HG03457 (cell line): ENCODE measurements around the gene CCNI2.

Source experiments
- ATAC-seq: cut with Tn5 transposase; IDR thresholded peaks from one replicate; pipeline ENCODE4 v1.9.1; 2021; ENCODE audit warnings: moderate number of reproducible peaks; ENCODE audit not compliant: unreplicated experiment

The CCNI2 gene

GRCh38 chr5:132749506-132749905 is 2.3 kb downstream of the CCNI2 start:
- ATAC-seq, result no peak

- peak; percentile 41 for ATAC-seq
Observed at GRCh38 chr5:132750471-132751230, 3.4 kb downstream of the CCNI2 start.

- peak; percentile 23 for ATAC-seq
Observed at GRCh38 chr5:132751444-132751843, 4.2 kb downstream of the CCNI2 start.

- ATAC-seq, result no peak
Observed at GRCh38 chr5:132751971-132752580, 4.8 kb downstream of the CCNI2 start.

GRCh38 chr5:132752581-132753125 is 5.4 kb downstream of the CCNI2 start:
- ATAC-seq, result no peak

GRCh38 chr5:132753135-132753987 is 6.1 kb downstream of the CCNI2 start:
- no peak for ATAC-seq

GRCh38 chr5:132754111-132754510 is 6.9 kb downstream of the CCNI2 start:
- ATAC-seq, result no peak

GRCh38 chr5:132754947-132755346 is 7.7 kb downstream of the CCNI2 start:
- ATAC-seq, result no peak

GRCh38 chr5:132756542-132756941 is 9.3 kb downstream of the CCNI2 start:
- no peak for ATAC-seq

- no peak for ATAC-seq
Observed at GRCh38 chr5:132758451-132758850, 11.2 kb downstream of the CCNI2 start.

- ATAC-seq, result no peak
Observed at GRCh38 chr5:132759114-132760048, 12.2 kb downstream of the CCNI2 start.

- ATAC-seq, result no peak
Observed at GRCh38 chr5:132760049-132760420, 12.8 kb downstream of the CCNI2 start.

- ATAC-seq, result no peak
Observed at GRCh38 chr5:132760601-132761317, 13.5 kb downstream of the CCNI2 start.

GRCh38 chr5:132761321-132762240 is 14.4 kb downstream of the CCNI2 start:
- ATAC-seq, result no peak

- ATAC-seq, result no peak
Observed at GRCh38 chr5:132762246-132763000, 15.2 kb downstream of the CCNI2 start.

GRCh38 chr5:132763181-132764036 is 16.2 kb downstream of the CCNI2 start:
- ATAC-seq, result no peak

GRCh38 chr5:132764051-132764450 is 16.8 kb downstream of the CCNI2 start:
- ATAC-seq, result no peak
